ENCODE results near the gene SLCO6A1.
"Not testable (repeated sequence)": the region's sequence is repeated elsewhere in the genome, so short reads cannot be mapped to it uniquely, and the experiment has no call there.

Gene SLCO6A1

DNA sequence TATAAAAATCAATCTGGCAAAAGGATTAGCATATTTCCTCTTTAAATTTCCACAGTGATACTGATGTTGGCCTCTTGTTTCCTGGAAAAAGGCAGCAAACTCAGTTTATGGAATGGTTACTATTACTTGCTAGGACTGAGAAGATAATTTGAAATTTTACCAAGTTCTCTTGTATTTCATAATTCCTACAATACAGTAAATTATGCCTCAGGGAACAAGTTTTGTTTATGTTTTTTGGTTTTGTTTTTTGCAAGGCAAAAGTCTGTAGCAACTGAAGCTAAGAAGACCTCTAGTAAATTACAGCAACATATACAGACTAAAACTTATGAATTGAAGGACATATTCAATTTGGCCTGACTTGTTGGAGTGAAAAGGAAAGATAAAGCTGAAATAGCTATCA is 30.2 kb upstream of the SLCO6A1 start:
- no peaks in the 10 kb centered on the region for H3K36me3 ChIP-seq (ENCODE audit: control insufficient read depth, insufficient read depth, low read length)
- H3K4me1 ChIP-seq (ENCODE audit: control insufficient read depth, insufficient read depth, low read length): no peaks in the 10 kb centered on the region
- no peaks in the 10 kb centered on the region for H3K9me3 ChIP-seq (ENCODE audit: control insufficient read depth, low read length)
- H3K4me3 ChIP-seq (ENCODE audit: low read length): no peak overlapping the region
- H3K27me3 ChIP-seq (ENCODE audit: control insufficient read depth, insufficient read depth, low read length): no peaks in the 10 kb centered on the region
- H3K9ac ChIP-seq (ENCODE audit: low read length): no peak overlapping the region

DNA sequence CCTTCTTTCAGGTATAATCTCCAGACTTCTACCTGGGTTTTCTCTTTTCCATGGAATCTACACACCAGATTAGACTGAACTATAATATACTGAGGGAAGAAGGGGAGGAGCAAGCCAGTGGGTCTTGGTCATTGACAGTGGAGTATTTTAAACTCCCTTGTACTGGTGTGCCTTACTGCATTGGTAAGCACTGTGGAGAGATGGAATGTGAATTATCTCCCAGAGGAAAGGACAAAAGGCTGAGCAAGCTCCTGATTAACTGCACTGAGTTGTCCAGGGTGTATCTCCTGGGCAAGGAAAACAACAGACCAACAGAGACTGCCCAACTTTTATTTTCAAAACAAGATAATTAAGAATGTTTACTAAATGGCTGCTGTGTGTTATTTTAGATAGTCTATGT is 29.8 kb upstream of the SLCO6A1 start:
- Histone ChIP-seq H3K36me3 (ENCODE audit: control insufficient read depth, insufficient read depth, low read length) (no peaks in the 10 kb centered on the region), H3K9ac (ENCODE audit: low read length) (no peak overlapping the region), H3K4me3 (ENCODE audit: low read length) (no peak overlapping the region), H3K9me3 (ENCODE audit: control insufficient read depth, low read length) (no peaks in the 10 kb centered on the region), H3K27me3 (ENCODE audit: control insufficient read depth, insufficient read depth, low read length) (no peaks in the 10 kb centered on the region), H3K4me1 (ENCODE audit: control insufficient read depth, insufficient read depth, low read length) (no peaks in the 10 kb centered on the region)

DNA sequence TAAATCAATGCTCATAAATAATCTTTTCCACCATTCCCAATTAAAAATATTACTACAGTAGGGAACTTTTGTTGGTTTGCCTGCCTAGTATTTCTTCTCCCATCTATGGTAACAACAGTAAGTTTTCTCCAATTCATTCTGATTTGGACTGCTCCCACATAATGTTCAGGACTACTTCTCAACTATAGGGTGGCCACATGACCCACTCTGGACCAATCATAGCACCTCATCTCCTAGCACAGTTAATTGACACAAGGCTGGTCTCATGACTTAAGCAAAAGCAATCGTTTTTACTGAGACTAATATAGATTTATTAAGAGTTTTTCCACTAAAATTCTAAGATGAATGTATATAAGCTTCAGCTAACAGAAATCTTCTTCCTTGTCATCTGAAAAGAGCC is 28.7 kb upstream of the SLCO6A1 start:
- H3K36me3 ChIP-seq (ENCODE audit: control insufficient read depth, insufficient read depth, low read length): no peaks in the 10 kb centered on the region
- H3K9ac ChIP-seq (ENCODE audit: low read length): no peak overlapping the region
- H3K4me3 ChIP-seq (ENCODE audit: low read length): no peak overlapping the region
- no peaks in the 10 kb centered on the region for H3K27me3 ChIP-seq (ENCODE audit: control insufficient read depth, insufficient read depth, low read length)
- no peaks in the 10 kb centered on the region for H3K9me3 ChIP-seq (ENCODE audit: control insufficient read depth, low read length)
- H3K4me1 ChIP-seq (ENCODE audit: control insufficient read depth, insufficient read depth, low read length): no peaks in the 10 kb centered on the region

DNA sequence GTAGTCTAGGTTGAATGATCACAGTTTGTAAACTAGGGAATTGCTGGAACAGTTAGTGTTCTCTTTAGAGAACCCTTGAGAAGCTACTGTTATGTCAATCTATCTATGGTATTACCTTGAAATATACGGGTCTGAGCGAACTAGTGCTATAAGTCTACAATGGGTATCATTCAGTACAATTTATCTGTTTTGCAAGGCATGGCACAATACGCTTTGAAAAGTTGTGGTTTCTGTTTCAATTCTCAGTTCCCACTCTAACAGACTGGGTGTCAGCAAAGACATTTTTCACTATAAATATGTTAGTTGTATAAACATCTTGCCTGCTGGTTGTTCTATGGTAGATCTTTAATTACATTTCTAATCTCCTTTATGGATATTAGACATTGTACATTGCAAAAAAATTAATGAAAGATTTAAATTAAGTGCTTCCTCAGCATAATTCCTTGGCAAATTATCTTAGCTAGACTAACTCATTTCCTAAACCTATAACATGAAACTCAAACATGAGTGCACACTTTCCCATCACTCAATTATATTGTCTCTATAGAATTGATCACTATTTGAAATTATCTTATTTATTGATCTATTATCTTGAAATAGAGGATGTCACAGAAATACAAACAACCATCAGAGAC is 24.9 kb upstream of the SLCO6A1 start:
- H3K4me1 ChIP-seq (ENCODE audit: control insufficient read depth, insufficient read depth, low read length): no peaks in the 10 kb centered on the region
- H3K36me3 ChIP-seq (ENCODE audit: control insufficient read depth, insufficient read depth, low read length): no peaks in the 10 kb centered on the region
- H3K4me3 ChIP-seq (ENCODE audit: low read length): no peak overlapping the region
- no peaks in the 10 kb centered on the region for H3K27me3 ChIP-seq (ENCODE audit: control insufficient read depth, insufficient read depth, low read length)
- no peak overlapping the region for H3K9ac ChIP-seq (ENCODE audit: low read length)
- H3K9me3 ChIP-seq (ENCODE audit: control insufficient read depth, low read length): no peaks in the 10 kb centered on the region

DNA sequence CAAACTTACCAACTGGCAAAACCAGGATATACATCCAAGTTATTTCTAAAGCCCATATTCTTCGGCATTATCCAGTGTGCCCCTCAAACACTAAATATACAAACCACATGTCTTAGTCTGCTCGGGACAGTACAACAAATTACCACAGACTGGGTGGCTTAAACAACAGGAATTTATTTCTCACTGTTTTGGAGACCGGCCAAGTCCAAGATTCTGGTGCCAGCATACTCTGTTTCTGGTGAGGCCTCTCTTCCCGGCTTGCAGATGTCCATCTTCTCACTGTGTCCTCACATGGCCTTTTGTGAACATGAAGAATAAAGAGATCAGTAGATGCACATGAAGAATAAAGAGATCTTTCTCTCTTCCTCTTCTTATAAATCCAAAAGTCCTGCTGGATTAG is 12.9 kb upstream of the SLCO6A1 start:
- H3K36me3 ChIP-seq (ENCODE audit: control insufficient read depth, insufficient read depth, low read length): no peaks in the 10 kb centered on the region
- H3K4me3 ChIP-seq (ENCODE audit: low read length): no peak overlapping the region
- no peaks in the 10 kb centered on the region for H3K27me3 ChIP-seq (ENCODE audit: control insufficient read depth, insufficient read depth, low read length)
- no peak overlapping the region for H3K9ac ChIP-seq (ENCODE audit: low read length)
- H3K9me3 ChIP-seq (ENCODE audit: control insufficient read depth, low read length): no peaks in the 10 kb centered on the region
- H3K4me1 ChIP-seq (ENCODE audit: control insufficient read depth, insufficient read depth, low read length): no peaks in the 10 kb centered on the region

DNA sequence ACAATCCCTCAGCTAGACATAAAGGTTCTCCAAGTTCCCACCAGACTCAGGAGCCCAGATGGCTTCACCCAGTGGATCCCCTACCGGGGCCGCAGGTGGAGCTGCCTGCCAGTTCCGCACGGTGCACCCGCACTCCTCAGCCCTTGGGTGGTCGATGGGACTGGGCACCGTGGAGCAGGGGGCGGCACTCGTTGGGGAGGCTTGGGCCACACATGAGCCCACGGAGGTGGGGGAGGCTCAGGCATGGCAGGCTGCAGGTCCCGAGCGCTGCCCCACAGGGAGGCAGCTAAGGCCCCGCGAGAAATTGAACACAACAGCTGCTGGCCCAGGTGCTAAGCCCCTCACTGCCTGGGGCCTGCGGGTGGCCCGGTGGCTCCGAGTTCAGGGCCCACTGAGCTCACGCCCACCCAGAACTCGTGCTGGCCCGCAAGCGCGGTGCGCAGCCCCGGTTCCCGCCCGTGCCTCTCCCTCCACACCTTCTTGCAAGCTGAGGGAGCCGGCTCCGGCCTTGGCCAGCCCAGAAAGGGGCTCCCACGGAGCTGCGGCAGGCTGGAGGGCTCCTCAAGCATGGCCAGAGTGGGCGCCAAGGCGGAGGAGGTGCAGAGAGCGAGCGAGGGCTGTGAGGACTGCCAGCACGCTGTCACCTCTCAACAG is 7.4 kb downstream of the SLCO6A1 start:
- H3K4me1 ChIP-seq (ENCODE audit: control insufficient read depth, insufficient read depth, low read length); H3K9ac ChIP-seq (ENCODE audit: low read length); H3K4me3 ChIP-seq (ENCODE audit: low read length); H3K27me3 ChIP-seq (ENCODE audit: control insufficient read depth, insufficient read depth, low read length); H3K9me3 ChIP-seq (ENCODE audit: control insufficient read depth, low read length); H3K36me3 ChIP-seq (ENCODE audit: control insufficient read depth, insufficient read depth, low read length): not testable (repeated sequence)

DNA sequence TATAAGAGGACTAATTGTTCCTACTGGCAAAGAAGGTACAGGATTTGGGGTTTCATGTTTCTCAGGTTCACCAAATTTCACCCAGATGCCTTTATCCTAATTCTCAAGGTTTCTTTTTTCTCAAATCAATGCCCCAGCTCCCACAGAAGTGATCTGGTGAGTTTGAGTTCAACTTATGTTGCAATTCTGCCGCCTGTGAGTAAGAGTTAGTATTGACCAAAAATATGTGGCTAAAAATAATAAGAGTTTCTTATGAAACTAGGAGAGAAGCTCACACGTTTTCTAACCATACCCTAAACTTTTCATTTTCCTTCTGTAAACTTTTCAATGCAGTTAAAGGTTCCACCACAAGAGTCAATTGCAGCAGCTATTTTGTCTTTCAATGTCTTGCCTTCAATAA is 15.1 kb downstream of the SLCO6A1 start:
- H3K9ac ChIP-seq (ENCODE audit: low read length): no peak overlapping the region
- no peak overlapping the region for H3K4me3 ChIP-seq (ENCODE audit: low read length)
- no peaks in the 10 kb centered on the region for H3K27me3 ChIP-seq (ENCODE audit: control insufficient read depth, insufficient read depth, low read length)
- no peaks in the 10 kb centered on the region for H3K9me3 ChIP-seq (ENCODE audit: control insufficient read depth, low read length)
- no peaks in the 10 kb centered on the region for H3K4me1 ChIP-seq (ENCODE audit: control insufficient read depth, insufficient read depth, low read length)
- no peaks in the 10 kb centered on the region for H3K36me3 ChIP-seq (ENCODE audit: control insufficient read depth, insufficient read depth, low read length)

DNA sequence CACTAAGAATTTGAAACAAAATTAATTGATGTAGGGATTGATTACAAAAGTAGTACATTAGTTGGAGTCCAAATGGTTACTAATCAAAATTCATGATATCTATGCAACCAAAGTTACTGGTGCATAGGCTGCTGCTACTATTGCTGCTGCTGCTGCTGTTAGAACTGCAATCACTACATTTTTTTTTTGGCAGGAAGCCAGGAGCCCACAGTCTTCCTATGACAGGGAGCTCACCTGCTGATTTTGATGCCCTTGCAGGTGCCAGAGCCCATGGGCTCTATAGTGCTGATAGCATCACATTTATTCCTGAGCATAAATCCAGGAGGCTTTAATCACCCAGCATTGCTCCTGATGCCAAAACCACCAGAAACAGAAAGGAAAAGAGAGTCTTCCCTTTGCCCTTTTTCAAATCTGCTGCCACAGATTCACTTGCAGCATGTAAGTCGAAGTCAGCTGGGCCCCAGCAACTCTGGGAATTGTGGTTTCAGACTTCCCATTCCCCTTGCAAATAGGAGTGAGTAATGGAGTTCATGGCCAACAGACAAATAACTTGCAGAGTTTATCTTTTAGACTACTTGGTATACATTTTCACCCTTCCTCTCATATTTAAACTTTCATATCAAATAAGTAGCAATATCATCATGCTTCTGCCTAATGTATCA is 17.6 kb downstream of the SLCO6A1 start:
- H3K9ac ChIP-seq (ENCODE audit: low read length): no peak overlapping the region
- H3K36me3 ChIP-seq (ENCODE audit: control insufficient read depth, insufficient read depth, low read length): no peaks in the 10 kb centered on the region
- no peaks in the 10 kb centered on the region for H3K9me3 ChIP-seq (ENCODE audit: control insufficient read depth, low read length)
- no peak overlapping the region for H3K4me3 ChIP-seq (ENCODE audit: low read length)
- H3K27me3 ChIP-seq (ENCODE audit: control insufficient read depth, insufficient read depth, low read length): no peaks in the 10 kb centered on the region
- H3K4me1 ChIP-seq (ENCODE audit: control insufficient read depth, insufficient read depth, low read length): no peaks in the 10 kb centered on the region

DNA sequence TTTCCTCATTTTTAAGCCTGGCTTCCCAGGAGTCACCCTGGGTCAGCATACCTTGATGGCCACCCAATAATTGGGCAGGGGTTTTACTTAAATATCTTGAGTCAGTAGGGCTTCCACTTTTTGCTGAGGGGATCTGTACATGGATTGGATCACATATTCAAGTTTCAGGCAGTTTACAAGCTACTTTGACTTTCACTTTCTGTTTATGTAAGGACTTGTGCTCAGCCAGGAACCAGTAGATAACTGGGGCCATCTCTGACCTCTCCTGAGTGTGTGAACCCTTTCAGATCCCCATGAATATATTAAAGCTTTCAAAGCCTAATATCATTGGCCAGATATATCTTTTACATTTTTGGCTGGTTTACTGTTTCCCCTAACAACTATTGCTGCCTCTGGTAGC is 45.1 kb downstream of the SLCO6A1 start:
- Histone ChIP-seq H3K36me3 (ENCODE audit: control insufficient read depth, insufficient read depth, low read length) (no peaks in the 10 kb centered on the region), H3K4me3 (ENCODE audit: low read length) (no peak overlapping the region)

DNA sequence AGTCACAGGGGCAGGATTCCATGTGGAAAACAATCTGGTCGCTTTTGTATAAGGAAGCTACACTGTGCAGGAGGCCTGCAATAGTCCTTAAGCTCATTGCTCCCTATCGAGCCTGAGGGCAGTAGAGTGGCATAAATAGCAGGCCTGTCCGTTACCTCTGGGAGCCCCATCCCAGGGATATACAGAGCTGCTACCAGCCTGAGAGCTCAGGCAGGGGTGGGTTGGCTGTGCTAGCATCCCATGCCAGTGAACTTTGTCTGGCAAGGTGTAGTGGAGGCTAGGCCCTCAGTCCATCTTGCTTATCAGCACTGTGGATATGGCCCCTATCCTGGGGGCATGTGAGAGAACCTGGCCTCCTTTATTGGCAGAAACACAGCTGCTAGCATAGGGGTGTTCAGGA is 47.7 kb downstream of the SLCO6A1 start:
- Histone ChIP-seq H3K36me3 (ENCODE audit: control insufficient read depth, insufficient read depth, low read length) (no peaks in the 10 kb centered on the region), H3K9me3 (ENCODE audit: control insufficient read depth, low read length) (no peaks in the 10 kb centered on the region), H3K4me1 (ENCODE audit: control insufficient read depth, insufficient read depth, low read length) (no peaks in the 10 kb centered on the region), H3K4me3 (ENCODE audit: low read length) (no peak overlapping the region), H3K27me3 (ENCODE audit: control insufficient read depth, insufficient read depth, low read length) (no peaks in the 10 kb centered on the region), H3K9ac (ENCODE audit: low read length) (no peak overlapping the region)

More for the DNA sequence above, 45.1 kb downstream of the SLCO6A1 start:
- Histone ChIP-seq H3K9ac (ENCODE audit: low read length) (no peak overlapping the region), H3K4me1 (ENCODE audit: control insufficient read depth, insufficient read depth, low read length) (no peaks in the 10 kb centered on the region), H3K9me3 (ENCODE audit: control insufficient read depth, low read length) (no peaks in the 10 kb centered on the region), H3K27me3 (ENCODE audit: control insufficient read depth, insufficient read depth, low read length) (no peaks in the 10 kb centered on the region)

DNA sequence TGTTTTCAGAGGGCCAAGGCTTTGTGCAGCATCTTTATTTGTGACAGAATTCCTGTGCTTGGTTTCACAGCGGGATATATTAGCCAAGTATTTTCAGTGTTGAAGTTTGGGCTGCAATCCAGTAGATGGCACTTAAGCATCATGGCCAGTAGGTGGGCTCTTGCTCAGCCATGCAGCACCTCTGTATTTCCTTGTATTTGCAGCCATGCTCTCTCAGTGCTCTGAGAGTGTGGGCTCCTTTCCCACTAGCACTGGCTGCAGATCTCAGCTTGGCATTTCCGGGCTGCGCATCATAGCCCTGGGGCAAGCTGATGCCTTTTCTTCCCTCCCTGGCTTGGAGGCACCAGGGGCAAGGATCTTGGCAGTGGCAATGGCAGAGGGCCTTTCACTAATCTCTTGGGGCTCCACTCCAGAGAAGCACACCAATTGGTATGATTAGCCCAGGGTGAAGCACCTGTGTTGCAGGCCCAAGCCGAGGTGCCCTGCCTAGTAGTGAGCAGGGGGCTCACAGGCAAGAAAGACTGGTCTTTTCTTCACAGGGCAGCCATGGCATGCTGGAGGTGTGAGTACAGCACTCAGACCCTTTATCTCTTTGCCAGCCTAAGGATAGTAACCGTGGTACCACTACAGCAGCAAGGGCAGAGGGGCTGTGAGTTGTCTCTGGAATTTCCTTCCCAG is 48.3 kb downstream of the SLCO6A1 start:
- H3K9me3 ChIP-seq (ENCODE audit: control insufficient read depth, low read length): no peaks in the 10 kb centered on the region
- H3K9ac ChIP-seq (ENCODE audit: low read length): no peak overlapping the region
- no peaks in the 10 kb centered on the region for H3K36me3 ChIP-seq (ENCODE audit: control insufficient read depth, insufficient read depth, low read length)
- H3K27me3 ChIP-seq (ENCODE audit: control insufficient read depth, insufficient read depth, low read length): no peaks in the 10 kb centered on the region
- H3K4me3 ChIP-seq (ENCODE audit: low read length): no peak overlapping the region
- H3K4me1 ChIP-seq (ENCODE audit: control insufficient read depth, insufficient read depth, low read length): no peaks in the 10 kb centered on the region

DNA sequence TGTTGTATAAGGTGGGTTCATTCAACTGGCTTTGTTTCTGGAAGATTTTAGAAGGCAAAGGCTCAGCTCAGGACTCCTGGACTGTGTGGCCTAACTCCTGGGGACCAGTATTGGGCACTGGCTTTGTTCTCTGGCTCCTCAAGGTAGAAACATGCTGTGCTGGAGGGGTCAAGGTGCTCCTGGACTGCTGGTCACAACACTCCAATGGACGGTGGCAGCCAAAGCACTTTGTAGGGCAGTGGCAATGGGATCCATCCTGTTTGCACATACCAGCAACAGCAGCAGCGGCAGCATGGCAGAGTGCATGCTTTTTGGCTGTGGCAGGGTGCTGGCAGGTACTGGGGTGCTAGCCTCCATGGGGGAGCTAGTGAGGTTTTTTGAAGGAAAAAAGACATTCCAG is 65.3 kb downstream of the SLCO6A1 start:
- Histone ChIP-seq H3K4me1 (ENCODE audit: control insufficient read depth, insufficient read depth, low read length) (no peaks in the 10 kb centered on the region), H3K27me3 (ENCODE audit: control insufficient read depth, insufficient read depth, low read length) (no peaks in the 10 kb centered on the region), H3K36me3 (ENCODE audit: control insufficient read depth, insufficient read depth, low read length) (no peaks in the 10 kb centered on the region), H3K9ac (ENCODE audit: low read length) (no peak overlapping the region), H3K4me3 (ENCODE audit: low read length) (no peak overlapping the region), H3K9me3 (ENCODE audit: control insufficient read depth, low read length) (no peaks in the 10 kb centered on the region)

All from mucosa of stomach (tissue), 1 donor.